Measurements from ENCODE around the gene STON2. TPM values are rescaled to one million over a fixed set of nuclear protein-coding genes. Genes with fewer than 3 reads are reported as not detected.
"Not testable (repeated sequence)": the region's sequence is repeated elsewhere in the genome, so short reads cannot be mapped to it uniquely, and the experiment has no call there.

STON2 gene
- total and polyA plus RNA-seq, 4 donors: 1.9 to 30.0 (median 7.3) TPM

DNA sequence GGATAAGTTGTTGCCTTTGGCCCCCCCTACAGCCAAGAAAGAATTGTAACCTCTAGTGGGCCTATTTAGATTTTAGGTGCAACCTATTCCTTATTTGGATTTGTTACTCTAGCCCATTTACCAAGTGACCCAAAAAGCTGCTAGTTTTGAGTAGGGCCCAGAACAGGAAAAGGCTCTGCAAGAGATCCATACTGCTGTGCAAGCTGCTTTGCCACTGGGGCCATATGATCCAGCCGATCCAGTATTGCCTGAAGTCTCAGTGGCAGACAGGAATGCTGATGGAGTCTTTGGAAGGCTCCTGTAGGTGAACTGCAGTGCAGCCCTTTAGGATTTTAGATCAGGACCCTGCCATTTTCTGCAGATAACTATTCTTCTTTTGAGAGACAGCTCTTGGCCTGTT, 166.5 kb downstream of the STON2 start:
- Histone ChIP-seq H3K27me3 (ENCODE audit: control insufficient read depth in 4 of 4, insufficient read depth in 4 of 4, low read length in 3 of 4) (no peaks in the 10 kb centered on the region), H3K4me1 (ENCODE audit: control insufficient read depth in 4 of 4, insufficient read depth in 4 of 4, low read length in 3 of 4) (no peaks in the 10 kb centered on the region), H3K4me3 (ENCODE audit: low read depth in 1 of 3, low read length in 3 of 3) (no peak overlapping the region), H3K9me3 (ENCODE audit: control insufficient read depth in 4 of 4, low read length in 3 of 4) (no peaks in the 10 kb centered on the region), H3K9ac (ENCODE audit: low read depth in 1 of 2, low read length in 2 of 2) (no peak overlapping the region), H3K27ac (ENCODE audit: low read depth in 1 of 2, low read length in 2 of 2) (no peak overlapping the region), H3K36me3 (ENCODE audit: control insufficient read depth in 4 of 4, insufficient read depth in 3 of 4, low read depth in 1 of 4, low read length in 3 of 4) (no peaks in the 10 kb centered on the region)
- DNase-seq (ENCODE audit: low spot score): no peak
- WGBS: 100% methylated on average over 1 of the region's 1 CpG
- TF ChIP-seq HNF4G (IDR thresholded peaks at IDR 0.05) (no peak), EGR1 (IDR thresholded peaks at IDR 0.05; ENCODE audit: low read depth in 2 of 2) (no peak), JUND (IDR thresholded peaks at IDR 0.05) (no peak), YY1 (IDR thresholded peaks at IDR 0.05) (no peak), FOXA2 (IDR thresholded peaks at IDR 0.05) (no peak), FOXA1 (IDR thresholded peaks at IDR 0.05) (no peak)
- TF ChIP-seq, protein P1, sequence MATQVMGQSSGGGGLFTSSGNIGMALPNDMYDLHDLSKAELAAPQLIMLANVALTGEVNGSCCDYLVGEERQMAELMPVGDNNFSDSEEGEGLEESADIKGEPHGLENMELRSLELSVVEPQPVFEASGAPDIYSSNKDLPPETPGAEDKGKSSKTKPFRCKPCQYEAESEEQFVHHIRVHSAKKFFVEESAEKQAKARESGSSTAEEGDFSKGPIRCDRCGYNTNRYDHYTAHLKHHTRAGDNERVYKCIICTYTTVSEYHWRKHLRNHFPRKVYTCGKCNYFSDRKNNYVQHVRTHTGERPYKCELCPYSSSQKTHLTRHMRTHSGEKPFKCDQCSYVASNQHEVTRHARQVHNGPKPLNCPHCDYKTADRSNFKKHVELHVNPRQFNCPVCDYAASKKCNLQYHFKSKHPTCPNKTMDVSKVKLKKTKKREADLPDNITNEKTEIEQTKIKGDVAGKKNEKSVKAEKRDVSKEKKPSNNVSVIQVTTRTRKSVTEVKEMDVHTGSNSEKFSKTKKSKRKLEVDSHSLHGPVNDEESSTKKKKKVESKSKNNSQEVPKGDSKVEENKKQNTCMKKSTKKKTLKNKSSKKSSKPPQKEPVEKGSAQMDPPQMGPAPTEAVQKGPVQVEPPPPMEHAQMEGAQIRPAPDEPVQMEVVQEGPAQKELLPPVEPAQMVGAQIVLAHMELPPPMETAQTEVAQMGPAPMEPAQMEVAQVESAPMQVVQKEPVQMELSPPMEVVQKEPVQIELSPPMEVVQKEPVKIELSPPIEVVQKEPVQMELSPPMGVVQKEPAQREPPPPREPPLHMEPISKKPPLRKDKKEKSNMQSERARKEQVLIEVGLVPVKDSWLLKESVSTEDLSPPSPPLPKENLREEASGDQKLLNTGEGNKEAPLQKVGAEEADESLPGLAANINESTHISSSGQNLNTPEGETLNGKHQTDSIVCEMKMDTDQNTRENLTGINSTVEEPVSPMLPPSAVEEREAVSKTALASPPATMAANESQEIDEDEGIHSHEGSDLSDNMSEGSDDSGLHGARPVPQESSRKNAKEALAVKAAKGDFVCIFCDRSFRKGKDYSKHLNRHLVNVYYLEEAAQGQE (IDR thresholded peaks at IDR 0.05): no peak

DNA sequence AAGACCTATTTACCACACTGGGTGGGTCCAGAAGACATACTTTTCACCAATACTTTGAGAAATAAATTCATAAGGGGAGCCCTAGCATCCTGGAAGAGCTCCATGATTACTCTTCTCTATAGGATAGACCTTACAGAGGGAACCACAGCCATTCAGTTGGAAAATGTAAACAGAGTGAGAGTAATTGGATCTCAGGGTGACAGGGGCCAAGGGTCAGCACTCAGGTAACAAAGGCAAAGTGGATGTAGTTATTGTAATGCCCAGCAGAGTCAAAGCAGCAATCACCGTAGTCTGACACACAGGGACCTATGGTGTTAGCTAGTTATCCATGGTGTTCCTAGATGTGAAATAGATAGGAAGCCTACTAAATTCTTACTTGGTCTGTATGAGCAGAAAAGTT, 168.6 kb downstream of the STON2 start:
- WGBS: 87% methylated on average over 1 of the region's 1 CpG
- DNase-seq (ENCODE audit: low spot score): no peak
- no peak for TF ChIP-seq RAD21 (IDR thresholded peaks at IDR 0.05)
- TF ChIP-seq YY1 (IDR thresholded peaks at IDR 0.05): no peak
- no peak for TF ChIP-seq HNF4G (IDR thresholded peaks at IDR 0.05)

DNA sequence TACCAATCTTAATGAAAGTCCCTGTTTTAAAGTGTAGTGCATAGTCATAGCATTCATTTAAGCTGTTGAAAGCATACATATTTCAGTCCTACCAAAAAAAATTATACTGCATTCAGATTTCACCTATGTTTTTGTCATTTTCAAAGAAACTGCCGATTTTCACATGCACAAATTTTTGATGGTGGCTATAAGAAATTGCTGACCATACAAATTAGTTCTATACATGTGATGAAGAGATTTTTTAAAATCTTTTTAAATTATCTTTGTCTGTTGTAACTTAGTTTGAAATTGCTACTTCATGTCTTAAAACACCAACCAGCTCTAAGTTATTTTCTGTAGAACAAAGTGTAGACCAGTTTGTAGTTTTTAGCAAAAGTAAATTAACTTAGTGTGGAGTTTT, 175.9 kb downstream of the STON2 start:
- TF ChIP-seq FOXA2 (IDR thresholded peaks at IDR 0.05): no peak
- no peak overlapping the region for H3K4me3 ChIP-seq (ENCODE audit: low read depth in 1 of 3, low read length in 3 of 3)
- no peak overlapping the region for H3K9ac ChIP-seq (ENCODE audit: low read depth in 1 of 2, low read length in 2 of 2)
- H3K27ac ChIP-seq (ENCODE audit: low read depth in 1 of 2, low read length in 2 of 2): no peak overlapping the region
- no peaks in the 10 kb centered on the region for H3K36me3 ChIP-seq (ENCODE audit: control insufficient read depth in 4 of 4, insufficient read depth in 3 of 4, low read depth in 1 of 4, low read length in 3 of 4)
- WGBS: 95% methylated on average over 1 of the region's 1 CpG
- H3K27me3 ChIP-seq (ENCODE audit: control insufficient read depth in 4 of 4, insufficient read depth in 4 of 4, low read length in 3 of 4): no peaks in the 10 kb centered on the region
- DNase-seq (ENCODE audit: low spot score): no peak
- H3K4me1 ChIP-seq (ENCODE audit: control insufficient read depth in 4 of 4, insufficient read depth in 4 of 4, low read length in 3 of 4): peaks cover 5 to 15% (median 11%) of the 10 kb centered on the region in 4 donors
- no peaks in the 10 kb centered on the region for H3K9me3 ChIP-seq (ENCODE audit: control insufficient read depth in 4 of 4, low read length in 3 of 4)

More for the DNA sequence above, 168.6 kb downstream of the STON2 start:
- no peaks in the 10 kb centered on the region for H3K36me3 ChIP-seq (ENCODE audit: control insufficient read depth in 4 of 4, insufficient read depth in 3 of 4, low read depth in 1 of 4, low read length in 3 of 4)
- no peaks in the 10 kb centered on the region for H3K9me3 ChIP-seq (ENCODE audit: control insufficient read depth in 4 of 4, low read length in 3 of 4)
- no peak overlapping the region for H3K9ac ChIP-seq (ENCODE audit: low read depth in 1 of 2, low read length in 2 of 2)
- no peak overlapping the region for H3K27ac ChIP-seq (ENCODE audit: low read depth in 1 of 2, low read length in 2 of 2)
- H3K4me1 ChIP-seq (ENCODE audit: control insufficient read depth in 4 of 4, insufficient read depth in 4 of 4, low read length in 3 of 4): no peaks in the 10 kb centered on the region
- no peak overlapping the region for H3K4me3 ChIP-seq (ENCODE audit: low read depth in 1 of 3, low read length in 3 of 3)
- no peaks in the 10 kb centered on the region for H3K27me3 ChIP-seq (ENCODE audit: control insufficient read depth in 4 of 4, insufficient read depth in 4 of 4, low read length in 3 of 4)

DNA sequence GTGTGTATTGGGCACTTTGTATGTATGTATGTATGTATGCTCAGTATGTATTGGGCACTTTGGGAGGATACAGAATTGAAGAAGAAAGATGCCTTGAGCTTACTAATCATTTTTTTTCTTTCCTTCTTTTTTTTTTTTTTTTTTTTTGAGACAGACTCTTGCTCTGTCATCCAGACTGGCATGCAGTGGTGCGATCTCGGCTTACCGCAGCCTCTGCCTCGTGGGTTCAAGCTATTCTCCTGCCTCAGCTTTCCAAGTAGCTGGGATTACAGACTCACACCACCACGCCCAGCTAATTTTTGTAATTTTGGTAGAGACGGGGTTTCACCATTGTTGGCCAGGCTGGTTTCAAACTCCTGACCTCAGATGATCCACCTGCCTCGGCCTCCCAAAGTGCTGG, 176.3 kb downstream of the STON2 start:
- H3K27ac ChIP-seq (ENCODE audit: low read depth in 1 of 2, low read length in 2 of 2); H3K36me3 ChIP-seq (ENCODE audit: control insufficient read depth in 4 of 4, insufficient read depth in 3 of 4, low read depth in 1 of 4, low read length in 3 of 4); H3K27me3 ChIP-seq (ENCODE audit: control insufficient read depth in 4 of 4, insufficient read depth in 4 of 4, low read length in 3 of 4); H3K9ac ChIP-seq (ENCODE audit: low read depth in 1 of 2, low read length in 2 of 2); H3K4me3 ChIP-seq (ENCODE audit: low read depth in 1 of 3, low read length in 3 of 3); H3K9me3 ChIP-seq (ENCODE audit: control insufficient read depth in 4 of 4, low read length in 3 of 4); DNase-seq (ENCODE audit: low spot score): not testable (repeated sequence)
- WGBS: 97% methylated on average over 7 of the region's 7 CpGs
- peaks cover 5 to 18% (median 11%) of the 10 kb centered on the region in 4 donors for H3K4me1 ChIP-seq (ENCODE audit: control insufficient read depth in 4 of 4, insufficient read depth in 4 of 4, low read length in 3 of 4)
